HL-60 (cell line): ENCODE measurements around the gene JUNB.
"Not testable (repeated sequence)": the region's sequence is repeated elsewhere in the genome, so short reads cannot be mapped to it uniquely, and the experiment has no call there.

ENCODE experiments used
- CTCF ChIP-seq: IDR thresholded peaks from one replicate; pipeline ENCODE4 v1.5.1; 2011; ENCODE audit warnings: low read length, control low read depth, inconsistent platforms; ENCODE audit not compliant: insufficient read depth
- GABPA ChIP-seq: IDR thresholded peaks from 2 replicates; pipeline ENCODE4 v1.6.1; 2012; ENCODE audit warnings: low read depth
- POLR2AphosphoS5 ChIP-seq: IDR thresholded peaks from 2 replicates; pipeline ENCODE4 v1.6.1; 2012; ENCODE audit warnings: low read depth
- SPI1 ChIP-seq: IDR thresholded peaks from 2 replicates; pipeline ENCODE4 v1.6.1; 2012; ENCODE audit warnings: low read depth, mild to moderate bottlenecking, borderline replicate concordance
- TF ChIP-seq, protein P1 (sequence below): IDR thresholded peaks from 2 replicates; pipeline ENCODE4 v1.6.1; 2012; ENCODE audit warnings: low read depth; ENCODE audit not compliant: insufficient replicate concordance

- not testable (repeated sequence) for TF ChIP-seq POLR2AphosphoS5, CTCF, SPI1, GABPA
- TF ChIP-seq, protein P1, sequence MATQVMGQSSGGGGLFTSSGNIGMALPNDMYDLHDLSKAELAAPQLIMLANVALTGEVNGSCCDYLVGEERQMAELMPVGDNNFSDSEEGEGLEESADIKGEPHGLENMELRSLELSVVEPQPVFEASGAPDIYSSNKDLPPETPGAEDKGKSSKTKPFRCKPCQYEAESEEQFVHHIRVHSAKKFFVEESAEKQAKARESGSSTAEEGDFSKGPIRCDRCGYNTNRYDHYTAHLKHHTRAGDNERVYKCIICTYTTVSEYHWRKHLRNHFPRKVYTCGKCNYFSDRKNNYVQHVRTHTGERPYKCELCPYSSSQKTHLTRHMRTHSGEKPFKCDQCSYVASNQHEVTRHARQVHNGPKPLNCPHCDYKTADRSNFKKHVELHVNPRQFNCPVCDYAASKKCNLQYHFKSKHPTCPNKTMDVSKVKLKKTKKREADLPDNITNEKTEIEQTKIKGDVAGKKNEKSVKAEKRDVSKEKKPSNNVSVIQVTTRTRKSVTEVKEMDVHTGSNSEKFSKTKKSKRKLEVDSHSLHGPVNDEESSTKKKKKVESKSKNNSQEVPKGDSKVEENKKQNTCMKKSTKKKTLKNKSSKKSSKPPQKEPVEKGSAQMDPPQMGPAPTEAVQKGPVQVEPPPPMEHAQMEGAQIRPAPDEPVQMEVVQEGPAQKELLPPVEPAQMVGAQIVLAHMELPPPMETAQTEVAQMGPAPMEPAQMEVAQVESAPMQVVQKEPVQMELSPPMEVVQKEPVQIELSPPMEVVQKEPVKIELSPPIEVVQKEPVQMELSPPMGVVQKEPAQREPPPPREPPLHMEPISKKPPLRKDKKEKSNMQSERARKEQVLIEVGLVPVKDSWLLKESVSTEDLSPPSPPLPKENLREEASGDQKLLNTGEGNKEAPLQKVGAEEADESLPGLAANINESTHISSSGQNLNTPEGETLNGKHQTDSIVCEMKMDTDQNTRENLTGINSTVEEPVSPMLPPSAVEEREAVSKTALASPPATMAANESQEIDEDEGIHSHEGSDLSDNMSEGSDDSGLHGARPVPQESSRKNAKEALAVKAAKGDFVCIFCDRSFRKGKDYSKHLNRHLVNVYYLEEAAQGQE = not testable (repeated sequence)
Measured at GRCh38 chr19:12817810-12818209, 26.5 kb downstream of the JUNB start.
